ENCODE data around the gene SMC1A.

SMC1A gene

GRCh38 chrX:53395605-53396298 is 26.7 kb downstream of the SMC1A start:
- H3K4me3 ChIP-seq (replicated peaks; ENCODE audit: low read depth, low read length), result no peak overlapping the region
- TF ChIP-seq, protein P1, sequence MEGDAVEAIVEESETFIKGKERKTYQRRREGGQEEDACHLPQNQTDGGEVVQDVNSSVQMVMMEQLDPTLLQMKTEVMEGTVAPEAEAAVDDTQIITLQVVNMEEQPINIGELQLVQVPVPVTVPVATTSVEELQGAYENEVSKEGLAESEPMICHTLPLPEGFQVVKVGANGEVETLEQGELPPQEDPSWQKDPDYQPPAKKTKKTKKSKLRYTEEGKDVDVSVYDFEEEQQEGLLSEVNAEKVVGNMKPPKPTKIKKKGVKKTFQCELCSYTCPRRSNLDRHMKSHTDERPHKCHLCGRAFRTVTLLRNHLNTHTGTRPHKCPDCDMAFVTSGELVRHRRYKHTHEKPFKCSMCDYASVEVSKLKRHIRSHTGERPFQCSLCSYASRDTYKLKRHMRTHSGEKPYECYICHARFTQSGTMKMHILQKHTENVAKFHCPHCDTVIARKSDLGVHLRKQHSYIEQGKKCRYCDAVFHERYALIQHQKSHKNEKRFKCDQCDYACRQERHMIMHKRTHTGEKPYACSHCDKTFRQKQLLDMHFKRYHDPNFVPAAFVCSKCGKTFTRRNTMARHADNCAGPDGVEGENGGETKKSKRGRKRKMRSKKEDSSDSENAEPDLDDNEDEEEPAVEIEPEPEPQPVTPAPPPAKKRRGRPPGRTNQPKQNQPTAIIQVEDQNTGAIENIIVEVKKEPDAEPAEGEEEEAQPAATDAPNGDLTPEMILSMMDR (IDR thresholded peaks at IDR 0.05; ENCODE audit: insufficient read depth, low read length, poor library complexity, severe bottlenecking), result no peak
- H3K36me3 ChIP-seq (ENCODE audit: control insufficient read depth, insufficient read depth, low read length), result peaks cover 13% of the 10 kb centered on the region
- H3K27me3 ChIP-seq (replicated peaks; ENCODE audit: control insufficient read depth, insufficient read depth, low read length), result no peaks in the 10 kb centered on the region
- no peak for DNase-seq (ENCODE audit: extremely low read depth, insufficient read length)

- DNase-seq (ENCODE audit: extremely low read depth, insufficient read length), result no peak
- Histone ChIP-seq H3K27me3 (replicated peaks; ENCODE audit: control insufficient read depth, insufficient read depth, low read length) (no peaks in the 10 kb centered on the region), H3K4me3 (replicated peaks; ENCODE audit: low read depth, low read length) (no peak overlapping the region), H3K36me3 (ENCODE audit: control insufficient read depth, insufficient read depth, low read length) (peaks cover 38% of the 10 kb centered on the region)
- TF ChIP-seq, protein P1 (IDR thresholded peaks at IDR 0.05; ENCODE audit: insufficient read depth, low read length, poor library complexity, severe bottlenecking), result no peak
Observed at GRCh38 chrX:53383376-53384076, 38.9 kb downstream of the SMC1A start.

DNA sequence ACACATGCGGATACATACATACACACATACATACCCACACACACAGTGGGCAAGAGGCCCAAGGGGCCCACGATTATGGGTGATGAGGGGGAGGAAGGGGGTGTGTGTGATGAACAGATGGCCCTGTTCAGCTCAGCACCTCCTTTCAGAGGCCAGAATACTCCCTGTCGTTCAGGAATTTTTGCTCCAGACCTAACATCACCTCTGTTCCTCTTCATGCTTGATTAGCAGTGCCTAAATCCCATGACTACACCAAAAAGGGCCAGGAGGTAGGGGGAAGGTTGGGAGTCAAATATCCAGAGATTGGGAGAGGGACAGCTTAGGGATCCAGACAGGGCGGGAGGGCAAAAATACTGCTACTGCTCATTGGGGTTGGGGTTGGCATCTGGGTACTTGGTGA is 42.7 kb downstream of the SMC1A start:
- TF ChIP-seq, protein P1 (IDR thresholded peaks at IDR 0.05; ENCODE audit: insufficient read depth, low read length, poor library complexity, severe bottlenecking), result no peak
- Histone ChIP-seq H3K27me3 (replicated peaks; ENCODE audit: control insufficient read depth, insufficient read depth, low read length) (no peaks in the 10 kb centered on the region), H3K36me3 (ENCODE audit: control insufficient read depth, insufficient read depth, low read length) (peaks cover 40% of the 10 kb centered on the region), H3K4me3 (replicated peaks; ENCODE audit: low read depth, low read length) (no peak overlapping the region)
- no peak for DNase-seq (ENCODE audit: extremely low read depth, insufficient read length)

DNA sequence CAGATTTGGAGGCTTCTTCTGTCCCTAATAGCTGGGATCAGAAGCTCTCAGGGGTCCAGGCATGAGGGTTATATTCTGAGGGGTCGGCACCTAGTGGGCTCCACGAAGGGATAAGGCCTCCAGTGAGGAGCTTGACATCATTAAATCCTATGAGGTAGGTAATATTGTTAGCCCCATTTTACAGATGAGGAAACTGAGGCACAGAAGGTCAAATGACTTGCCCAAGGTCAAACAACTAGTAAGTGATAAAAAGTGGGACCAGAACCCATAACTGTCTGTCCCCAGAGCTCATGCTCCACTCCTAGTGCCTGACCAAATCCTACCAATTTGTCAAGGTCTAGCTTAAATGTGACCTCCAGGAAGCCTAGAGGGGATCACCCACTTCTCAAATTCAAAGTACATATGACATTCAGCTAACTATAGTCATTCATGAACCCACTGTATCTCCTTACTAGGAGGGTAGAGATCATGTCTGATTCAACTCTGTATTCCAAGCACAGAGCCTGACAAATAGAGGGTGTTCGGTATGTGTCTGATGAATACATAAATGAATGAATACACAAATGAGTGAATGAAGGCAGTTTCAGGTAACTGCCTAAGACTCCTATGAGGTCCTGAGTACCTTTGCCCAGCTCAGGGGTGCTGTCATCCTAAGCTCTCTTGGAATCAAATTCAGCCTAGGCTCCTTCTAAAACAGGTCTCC is 43.3 kb downstream of the SMC1A start:
- Histone ChIP-seq H3K36me3 (ENCODE audit: control insufficient read depth, insufficient read depth, low read length) (peaks cover 39% of the 10 kb centered on the region), H3K4me3 (replicated peaks; ENCODE audit: low read depth, low read length) (no peak overlapping the region), H3K27me3 (replicated peaks; ENCODE audit: control insufficient read depth, insufficient read depth, low read length) (no peaks in the 10 kb centered on the region)
- TF ChIP-seq, protein P1 (IDR thresholded peaks at IDR 0.05; ENCODE audit: insufficient read depth, low read length, poor library complexity, severe bottlenecking), result no peak
- DNase-seq (ENCODE audit: extremely low read depth, insufficient read length), result no peak

DNA sequence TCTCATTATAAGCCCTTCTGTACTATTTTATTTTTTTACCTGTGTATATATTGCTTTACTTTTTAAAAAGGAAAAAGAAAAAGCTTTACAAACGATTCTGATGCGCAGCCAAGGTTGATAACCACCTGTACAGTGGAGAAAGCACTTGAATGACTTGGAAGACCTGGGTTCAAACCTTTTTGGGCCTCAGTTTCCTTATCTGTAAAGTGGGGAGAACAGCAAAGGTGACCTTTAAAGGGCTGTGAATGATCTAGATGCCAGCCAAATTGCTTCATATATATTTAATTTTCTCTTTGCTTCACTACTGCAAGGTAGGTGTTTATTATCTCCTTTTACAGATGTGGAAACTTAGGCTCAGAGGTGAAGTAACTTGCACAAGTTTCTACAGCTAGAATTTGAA is 45.0 kb downstream of the SMC1A start:
- no peak for DNase-seq (ENCODE audit: extremely low read depth, insufficient read length)
- no peak overlapping the region for H3K4me3 ChIP-seq (replicated peaks; ENCODE audit: low read depth, low read length)
- TF ChIP-seq, protein P1 (IDR thresholded peaks at IDR 0.05; ENCODE audit: insufficient read depth, low read length, poor library complexity, severe bottlenecking), result no peak
- H3K36me3 ChIP-seq (ENCODE audit: control insufficient read depth, insufficient read depth, low read length), result peaks cover 29% of the 10 kb centered on the region
- no peaks in the 10 kb centered on the region for H3K27me3 ChIP-seq (replicated peaks; ENCODE audit: control insufficient read depth, insufficient read depth, low read length)

Data from GM06990 (cell line).